Non-pigmented ciliary epithelial cell (primary cell): ENCODE measurements around the gene PKP3.
"Not testable (repeated sequence)": the region's sequence is repeated elsewhere in the genome, so short reads cannot be mapped to it uniquely, and the experiment has no call there.

ENCODE experiments used
- DNase-seq: peaks from one replicate; pipeline ENCODE4 v3.0.0-alpha.2; 2010; ENCODE audit warnings: low read depth

Gene PKP3

GRCh38 chr11:362642-363442 is 31.2 kb upstream of the PKP3 start:
- DNase-seq: no peak

GRCh38 chr11:363443-363805 is 30.6 kb upstream of the PKP3 start:
- not testable (repeated sequence) for DNase-seq

- DNase-seq: no peak
Measured at GRCh38 chr11:363948-364761, 29.9 kb upstream of the PKP3 start.

GRCh38 chr11:364991-365725 is 28.9 kb upstream of the PKP3 start:
- DNase-seq: no peak

GRCh38 chr11:365831-366230 is 28.2 kb upstream of the PKP3 start:
- DNase-seq: no peak

- DNase-seq: no peak
Measured at GRCh38 chr11:367956-368413, 26.0 kb upstream of the PKP3 start.

GRCh38 chr11:368414-369335 is 25.3 kb upstream of the PKP3 start:
- no peak for DNase-seq

- no peak for DNase-seq
Measured at GRCh38 chr11:369336-370018, 24.5 kb upstream of the PKP3 start, which contains the start of gene B4GALNT4. Gene B4GALNT4 (plus strand): TSS chr11:369499. CDS start chr11:369804, 305 bp downstream.

GRCh38 chr11:370070-370941 is 23.7 kb upstream of the PKP3 start:
- DNase-seq: no peak

- no peak for DNase-seq
Measured at GRCh38 chr11:371051-371450, 23.0 kb upstream of the PKP3 start.

GRCh38 chr11:371716-372590 is 22.1 kb upstream of the PKP3 start:
- DNase-seq: no peak

GRCh38 chr11:372809-373715 is 20.9 kb upstream of the PKP3 start:
- DNase-seq: no peak

- no peak for DNase-seq
Measured at GRCh38 chr11:373716-374551, 20.1 kb upstream of the PKP3 start.

- no peak for DNase-seq
Measured at GRCh38 chr11:375065-376025, 18.7 kb upstream of the PKP3 start.

- no peak for DNase-seq
Measured at GRCh38 chr11:376531-377173, 17.4 kb upstream of the PKP3 start.
